Measurements from ENCODE around the gene COL15A1. TPM values are rescaled to one million over a fixed set of nuclear protein-coding genes. Genes with fewer than 3 reads are reported as not detected.
A peak's percentile ranks its signal among the peaks of the same experiment; 100 is the strongest.

The COL15A1 gene
- total RNA-seq, 4 donors from 2014 or later = 1.4 to 16.5 (median 5.6) TPM

GRCh38 chr9:98903961-98904411 lies 39.7 kb upstream of the COL15A1 start:
- Histone ChIP-seq H3K4me3 (no peak overlapping the region), H3K27me3 (no peaks in the 10 kb centered on the region), H3K27ac (no peak overlapping the region), H3K36me3 (no peaks in the 10 kb centered on the region), H3K4me1 (peaks cover 0 to 6% (median 0%) of the 10 kb centered on the region in 4 donors), H3K9me3 (no peaks in the 10 kb centered on the region)
- TF ChIP-seq CTCF (IDR thresholded peaks at IDR 0.05) (no peak), POLR2A (IDR thresholded peaks at IDR 0.05) (no peak)
- DNase-seq = no peak

GRCh38 chr9:98905015-98905414 lies 38.7 kb upstream of the COL15A1 start:
- H3K9me3 ChIP-seq = no peaks in the 10 kb centered on the region

GRCh38 chr9:98906273-98907040 lies 37.2 kb upstream of the COL15A1 start:
- H3K4me3 ChIP-seq = no peak overlapping the region
- H3K27me3 ChIP-seq = no peaks in the 10 kb centered on the region
- H3K9me3 ChIP-seq = no peaks in the 10 kb centered on the region
- no peak for DNase-seq
- no peak for TF ChIP-seq POLR2A (IDR thresholded peaks at IDR 0.05)
- TF ChIP-seq CTCF (IDR thresholded peaks at IDR 0.05) = no peak
- peak overlapping the region in 1 of 4 donors; percentile 15 for H3K27ac ChIP-seq
- H3K4me1 ChIP-seq = peaks cover 0 to 6% (median 0%) of the 10 kb centered on the region in 4 donors
- no peaks in the 10 kb centered on the region for H3K36me3 ChIP-seq

More at GRCh38 chr9:98905015-98905414, 38.7 kb upstream of the COL15A1 start:
- H3K27ac ChIP-seq = no peak overlapping the region
- no peak for TF ChIP-seq POLR2A (IDR thresholded peaks at IDR 0.05)
- TF ChIP-seq CTCF (IDR thresholded peaks at IDR 0.05) = no peak
- DNase-seq = no peak
- no peaks in the 10 kb centered on the region for H3K27me3 ChIP-seq
- H3K36me3 ChIP-seq = no peaks in the 10 kb centered on the region
- H3K4me3 ChIP-seq = no peak overlapping the region
- H3K4me1 ChIP-seq = peaks cover 0 to 6% (median 0%) of the 10 kb centered on the region in 4 donors

GRCh38 chr9:98907055-98907454 lies 36.7 kb upstream of the COL15A1 start:
- no peak overlapping the region for H3K4me3 ChIP-seq
- no peaks in the 10 kb centered on the region for H3K27me3 ChIP-seq
- H3K9me3 ChIP-seq = no peaks in the 10 kb centered on the region
- DNase-seq = no peak
- H3K27ac ChIP-seq = peak overlapping the region in 1 of 4 donors; percentile 15
- TF ChIP-seq CTCF (IDR thresholded peaks at IDR 0.05) (no peak), POLR2A (IDR thresholded peaks at IDR 0.05) (no peak)
- peaks cover 0 to 6% (median 0%) of the 10 kb centered on the region in 4 donors for H3K4me1 ChIP-seq
- no peaks in the 10 kb centered on the region for H3K36me3 ChIP-seq

GRCh38 chr9:98908897-98909634 lies 34.6 kb upstream of the COL15A1 start:
- Histone ChIP-seq H3K36me3 (no peaks in the 10 kb centered on the region), H3K4me1 (peaks cover 0 to 6% (median 0%) of the 10 kb centered on the region in 4 donors), H3K27me3 (no peaks in the 10 kb centered on the region), H3K4me3 (no peak overlapping the region), H3K9me3 (no peaks in the 10 kb centered on the region), H3K27ac (peak overlapping the region in 3 of 4 donors; percentile 46 to 73 (median 67))
- no peak for TF ChIP-seq CTCF (IDR thresholded peaks at IDR 0.05)
- no peak for TF ChIP-seq POLR2A (IDR thresholded peaks at IDR 0.05)
- DNase-seq = no peak

Measured in Peyer's patch (tissue), 4 donors.